ENCODE results near the gene MRM1.

Gene MRM1

DNA sequence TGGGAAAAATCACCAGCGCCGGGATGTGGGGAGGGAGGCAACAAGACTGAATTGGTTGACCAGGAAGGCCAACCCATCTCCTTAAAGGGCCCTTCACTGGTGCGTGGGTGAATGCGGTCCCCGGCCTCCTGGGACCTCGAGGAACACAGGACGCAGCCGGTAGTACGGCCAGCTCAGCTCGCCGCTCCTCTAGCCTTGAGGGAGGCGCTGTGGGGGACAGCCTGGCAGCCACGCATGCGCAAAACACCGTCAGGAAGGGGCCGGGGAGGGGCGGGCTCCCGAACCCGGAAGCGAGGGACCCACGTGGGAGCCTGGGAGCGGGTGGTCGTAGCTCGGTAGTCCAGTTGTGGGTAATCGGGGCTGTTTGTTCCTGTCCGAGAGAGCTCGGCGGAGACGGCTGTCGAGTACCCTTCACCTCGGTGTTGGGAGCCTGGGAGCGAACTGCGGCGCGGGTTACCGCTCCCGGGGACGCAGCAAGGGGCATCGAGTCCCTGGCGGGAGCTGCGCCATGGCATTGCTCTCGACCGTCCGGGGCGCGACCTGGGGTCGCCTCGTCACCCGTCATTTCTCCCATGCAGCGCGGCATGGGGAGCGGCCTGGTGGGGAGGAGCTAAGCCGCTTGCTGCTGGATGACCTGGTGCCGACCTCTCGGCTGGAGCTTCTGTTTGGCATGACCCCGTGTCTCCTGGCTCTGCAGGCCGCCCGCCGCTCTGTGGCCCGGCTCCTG is at the start of gene MRM1:
TSS of gene MRM1 (plus strand) at position 281 of the 727 bp plus-strand sequence. CDS start at position 509, 228 bp downstream.
- FAIRE-seq: no peak

DNA sequence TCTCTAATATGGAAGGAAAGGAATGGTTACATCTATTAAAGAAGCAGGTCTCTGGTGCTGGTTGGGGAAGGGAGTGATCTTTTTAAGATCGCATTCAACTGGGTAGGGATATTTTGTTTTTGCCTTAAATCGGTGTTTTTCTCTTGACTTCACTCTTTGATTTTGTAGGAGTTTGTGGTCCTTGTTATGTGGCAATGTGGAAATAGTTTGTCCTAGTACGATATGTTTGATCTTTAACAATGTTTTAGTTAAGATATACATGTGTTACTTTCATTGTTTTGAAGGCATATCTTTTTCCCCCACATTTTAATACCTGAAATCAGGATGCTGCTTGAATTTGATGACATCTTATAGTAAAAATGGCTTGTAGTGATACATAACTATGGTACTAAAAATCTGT is 47.9 kb upstream of the MRM1 start:
- no peak for FAIRE-seq

DNA sequence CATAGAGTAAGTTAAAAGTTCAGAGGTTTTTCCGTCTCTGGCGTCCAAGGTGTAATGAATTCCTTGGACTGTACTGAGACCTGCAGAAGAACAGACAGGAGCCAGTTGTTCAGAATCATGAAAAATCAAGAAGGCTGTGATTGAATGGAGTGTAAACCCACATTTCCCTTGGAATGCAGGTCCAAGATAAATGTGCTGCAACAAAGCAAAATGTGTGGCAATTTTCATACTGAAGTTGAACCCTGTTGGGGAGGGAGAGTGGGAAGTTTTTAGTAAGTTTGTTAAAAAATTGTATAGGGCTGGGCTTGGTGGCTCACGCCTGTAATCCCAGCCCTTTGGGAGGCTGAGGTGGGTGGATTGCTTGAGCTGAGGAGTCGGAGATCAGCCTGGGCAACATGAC is 35.3 kb upstream of the MRM1 start:
- FAIRE-seq: no peak

DNA sequence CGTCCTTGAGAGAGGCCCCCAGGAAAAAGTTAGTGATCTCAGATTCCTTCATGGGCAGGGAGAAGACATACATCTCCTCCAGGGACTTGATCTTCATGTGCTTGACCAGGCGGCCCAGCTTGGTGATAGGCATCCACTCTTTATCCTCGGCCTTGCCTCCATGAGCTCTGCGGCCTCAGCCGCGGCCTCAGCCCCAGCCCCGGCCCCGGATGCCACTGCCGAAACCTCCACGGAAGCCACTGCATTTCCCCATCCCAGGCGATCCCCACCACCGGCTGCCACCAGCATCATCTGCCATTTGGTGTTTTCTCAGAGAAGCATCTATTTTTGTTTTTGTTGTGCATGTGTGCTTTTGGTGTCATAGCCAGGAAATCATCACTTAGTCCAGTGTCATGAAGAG is 26.4 kb upstream of the MRM1 start:
- FAIRE-seq: no peak

DNA sequence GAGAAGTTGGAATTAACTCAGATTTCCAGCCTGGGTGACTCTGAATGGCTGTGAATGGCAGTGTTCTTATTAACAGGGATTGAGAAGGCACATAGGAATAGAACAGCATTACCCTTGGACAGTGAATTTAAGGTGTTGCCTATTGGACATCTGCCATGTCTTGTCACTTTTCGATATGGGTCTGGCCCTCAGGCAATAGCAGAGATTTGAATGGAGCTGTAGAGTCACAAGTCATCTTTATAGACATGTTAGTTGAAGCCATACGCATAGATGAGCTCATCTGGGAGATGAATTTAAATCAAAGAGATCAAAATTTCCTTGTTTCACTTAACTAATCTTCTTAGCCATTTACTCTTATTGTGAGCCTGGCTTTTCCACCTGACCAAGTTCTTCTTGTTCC is 24.6 kb upstream of the MRM1 start:
- FAIRE-seq: no peak

GRCh38 chr17:36578671-36579070 is 22.7 kb upstream of the MRM1 start:
- no peak for FAIRE-seq

DNA sequence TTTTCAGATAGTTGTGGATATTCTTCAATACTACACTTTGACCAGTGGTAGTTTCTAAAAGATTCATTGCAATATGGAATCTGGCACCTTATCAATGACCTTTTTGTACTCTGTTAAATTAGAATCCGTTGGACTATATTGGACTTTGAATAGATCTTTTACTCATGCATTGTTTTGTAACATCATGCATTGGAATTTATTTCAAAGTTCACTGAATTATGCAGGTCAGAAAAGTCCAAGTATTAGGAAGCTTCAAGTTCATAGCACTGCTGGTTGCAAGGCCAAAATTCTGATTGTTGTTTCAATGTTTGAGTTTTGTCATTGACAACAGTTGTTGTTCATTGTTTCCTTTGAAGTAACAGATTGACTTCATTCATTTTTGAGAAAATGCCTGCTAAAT is 17.6 kb upstream of the MRM1 start:
- FAIRE-seq: no peak

DNA sequence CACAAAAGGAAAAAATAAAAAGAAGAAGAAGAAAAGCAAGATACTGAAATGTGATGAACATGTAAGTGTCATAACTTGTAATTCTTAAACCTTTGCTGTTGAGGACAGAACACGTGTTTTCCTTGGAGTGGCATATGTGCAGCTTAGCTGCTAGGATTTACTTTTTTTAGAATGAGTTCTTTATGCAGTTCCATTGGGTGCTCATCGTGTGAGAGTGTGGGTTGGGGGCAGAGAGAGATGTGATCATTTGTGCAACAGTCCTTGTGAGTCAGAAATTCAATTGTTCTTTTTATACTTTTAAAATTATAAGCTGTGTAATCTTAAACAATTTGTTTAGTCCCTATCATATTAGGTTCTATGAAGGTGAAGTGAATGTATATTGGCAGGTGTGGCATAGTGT is 15.2 kb upstream of the MRM1 start:
- FAIRE-seq: no peak

DNA sequence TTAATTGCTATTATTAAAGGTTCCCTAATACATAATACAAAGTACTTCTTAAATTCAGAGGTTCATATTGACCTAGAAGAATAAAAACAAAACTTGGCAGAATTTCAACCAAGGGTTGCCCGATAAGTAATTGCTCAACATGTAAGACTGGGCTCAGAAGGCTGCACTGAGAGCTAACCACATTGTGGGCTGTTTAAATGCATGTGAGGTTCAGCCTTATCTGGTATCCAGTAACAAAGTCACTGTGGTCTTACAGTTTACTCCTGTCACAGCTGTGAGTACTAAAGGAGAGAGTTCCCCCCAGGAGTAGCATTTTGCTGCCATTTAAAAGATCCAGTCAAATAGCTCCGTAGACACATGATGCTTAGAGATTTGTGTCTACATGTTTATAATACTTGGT is 11.3 kb upstream of the MRM1 start:
- FAIRE-seq: no peak

GRCh38 chr17:36591434-36592315 is 9.7 kb upstream of the MRM1 start, which contains the start of gene DHRS11:
DHRS11 (plus strand) TSS chr17:36591879; CDS start chr17:36592010, 131 bp downstream.
- no peak for FAIRE-seq

GRCh38 chr17:36592316-36592715 is 9.1 kb upstream of the MRM1 start:
- no peak for FAIRE-seq

DNA sequence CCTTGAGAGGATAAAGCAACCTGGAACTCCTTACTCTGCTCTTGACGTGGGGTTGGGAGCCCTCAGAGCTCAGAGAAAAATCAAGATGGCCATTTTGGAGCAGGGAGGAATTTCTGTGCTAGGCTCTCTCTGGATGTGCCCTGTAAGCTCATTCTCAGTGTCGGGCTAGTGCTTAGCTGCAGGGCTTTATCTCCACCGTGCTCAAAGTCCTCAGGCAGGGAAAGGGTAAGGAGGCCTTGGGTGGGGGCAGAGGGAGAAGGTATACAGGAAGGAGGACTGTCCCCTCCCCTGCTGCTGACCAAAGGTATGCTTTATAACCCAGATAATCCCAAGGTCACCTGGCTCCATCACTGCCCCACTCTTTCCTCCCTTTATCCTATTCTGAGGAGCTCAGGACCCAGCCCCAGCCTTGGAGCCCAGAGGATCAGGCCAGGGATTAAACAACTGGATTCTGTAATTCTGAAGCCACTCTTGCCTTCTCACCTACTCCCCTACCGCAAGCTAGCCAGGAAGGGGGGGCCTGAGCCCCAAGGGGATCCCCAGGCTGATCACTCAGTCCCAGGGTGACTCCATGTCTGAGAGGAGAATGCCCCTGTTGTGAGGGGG is 8.6 kb upstream of the MRM1 start:
- no peak for FAIRE-seq

DNA sequence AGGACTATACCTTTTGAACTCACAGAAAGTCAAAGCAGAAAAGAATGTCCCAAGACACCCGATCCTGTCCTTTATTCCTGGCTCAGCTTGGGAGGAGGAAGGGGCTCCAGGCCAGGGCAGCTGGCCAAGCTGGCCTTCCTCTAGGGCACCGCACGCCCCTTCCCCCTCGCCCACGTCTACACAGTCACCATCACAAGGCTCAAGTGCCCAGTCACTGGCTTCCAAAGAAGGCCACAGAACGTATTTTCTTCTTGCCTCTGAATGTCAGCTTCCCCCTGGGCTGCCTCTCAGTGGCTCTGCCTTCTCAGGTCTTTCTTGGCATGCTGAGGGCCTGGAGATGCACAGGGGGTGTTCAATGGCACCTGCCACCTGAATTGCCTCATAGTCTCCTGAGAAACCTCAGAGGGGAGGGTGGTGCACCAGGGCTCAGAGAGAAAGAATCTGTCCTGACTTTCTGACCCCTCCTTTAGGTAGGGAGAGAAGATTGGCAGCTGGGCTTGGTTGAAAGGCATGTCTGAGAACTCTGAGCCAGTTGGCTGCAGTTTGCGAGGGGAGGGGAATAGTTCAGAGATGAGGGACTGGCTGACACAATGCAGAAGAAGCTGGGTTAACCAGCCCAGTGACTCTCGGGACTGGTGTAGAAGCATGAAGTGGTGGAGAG is 7.6 kb upstream of the MRM1 start:
- no peak for FAIRE-seq

DNA sequence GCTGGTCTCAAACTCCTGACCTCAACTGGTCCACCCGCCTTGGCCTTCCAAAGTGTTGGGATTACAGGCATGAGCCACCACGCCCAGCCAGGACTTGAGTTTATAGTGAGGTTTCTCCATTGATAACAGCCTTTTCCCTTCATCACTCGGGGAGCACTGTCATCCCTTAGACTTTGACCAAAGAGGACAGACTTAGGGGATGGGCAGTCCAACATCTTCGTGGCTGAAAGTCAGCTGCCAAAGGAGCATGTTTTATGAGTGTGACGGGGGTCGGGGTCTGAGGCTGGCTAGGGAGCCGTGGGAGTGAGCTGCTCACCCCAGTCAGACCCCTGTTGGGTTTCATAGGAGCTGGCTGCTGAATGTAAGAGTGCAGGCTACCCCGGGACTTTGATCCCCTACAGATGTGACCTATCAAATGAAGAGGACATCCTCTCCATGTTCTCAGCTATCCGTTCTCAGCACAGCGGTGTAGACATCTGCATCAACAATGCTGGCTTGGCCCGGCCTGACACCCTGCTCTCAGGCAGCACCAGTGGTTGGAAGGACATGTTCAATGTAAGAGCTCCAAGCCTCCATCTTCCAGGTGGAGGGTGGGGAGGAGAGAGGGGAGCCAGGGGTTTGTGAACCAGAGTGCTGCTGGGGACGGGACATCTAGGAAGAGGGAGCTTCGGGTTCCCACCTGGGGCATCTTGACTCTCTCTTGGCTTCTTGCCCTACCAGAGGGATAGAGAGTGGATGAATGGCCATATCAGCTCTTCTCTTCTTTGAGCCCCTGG is 6.6 kb upstream of the MRM1 start:
- no peak for FAIRE-seq

- FAIRE-seq: no peak
Measured at GRCh38 chr17:36597226-36597625, 4.2 kb upstream of the MRM1 start.

GRCh38 chr17:36597866-36598777 is 3.3 kb upstream of the MRM1 start:
- FAIRE-seq: no peak

DNA sequence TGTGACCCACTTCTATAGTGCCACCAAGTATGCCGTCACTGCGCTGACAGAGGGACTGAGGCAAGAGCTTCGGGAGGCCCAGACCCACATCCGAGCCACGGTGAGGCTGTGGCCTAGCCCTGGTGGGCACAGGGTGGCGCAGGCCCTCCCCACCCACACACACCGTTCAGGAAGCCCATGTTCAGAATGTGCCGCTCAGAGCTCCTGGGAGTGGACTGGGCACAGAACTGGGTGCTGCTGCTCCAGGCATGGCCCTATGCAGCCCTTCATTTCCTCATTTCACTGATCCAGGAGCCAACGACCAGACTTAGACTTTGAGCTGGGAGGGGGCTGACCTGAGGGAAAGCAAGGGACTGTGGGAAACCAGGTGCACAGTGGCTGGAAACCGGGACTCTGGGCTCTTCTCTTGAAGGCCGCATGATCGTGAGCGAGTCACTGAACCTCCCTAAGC is 2.4 kb upstream of the MRM1 start:
- no peak for FAIRE-seq

DNA sequence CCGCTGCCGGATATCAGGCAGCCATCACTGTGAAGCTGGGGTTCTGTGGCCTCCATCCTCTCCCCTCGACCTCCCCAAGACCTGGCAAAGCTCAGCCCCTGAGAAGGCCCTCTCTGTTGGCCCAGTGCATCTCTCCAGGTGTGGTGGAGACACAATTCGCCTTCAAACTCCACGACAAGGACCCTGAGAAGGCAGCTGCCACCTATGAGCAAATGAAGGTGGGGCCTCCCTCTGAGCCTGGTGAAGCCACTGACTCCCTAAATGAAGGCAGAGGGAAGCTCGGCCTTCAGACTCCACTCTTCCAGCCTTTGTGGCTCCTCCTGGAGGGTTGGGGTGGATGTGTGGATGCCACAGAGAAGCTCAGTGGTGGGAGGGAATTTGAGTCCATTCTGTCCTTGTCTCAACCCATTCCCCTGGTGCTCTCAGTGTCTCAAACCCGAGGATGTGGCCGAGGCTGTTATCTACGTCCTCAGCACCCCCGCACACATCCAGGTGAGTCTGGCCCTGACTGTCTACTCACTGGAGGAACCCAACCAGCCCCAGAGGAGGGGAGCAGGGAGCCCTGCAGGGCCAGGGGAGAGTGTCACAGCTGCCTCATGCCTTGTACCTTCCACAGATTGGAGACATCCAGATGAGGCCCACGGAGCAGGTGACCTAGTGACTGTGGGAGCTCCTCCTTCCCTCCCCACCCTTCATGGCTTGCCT is 1.7 kb upstream of the MRM1 start:
- FAIRE-seq: no peak

DNA sequence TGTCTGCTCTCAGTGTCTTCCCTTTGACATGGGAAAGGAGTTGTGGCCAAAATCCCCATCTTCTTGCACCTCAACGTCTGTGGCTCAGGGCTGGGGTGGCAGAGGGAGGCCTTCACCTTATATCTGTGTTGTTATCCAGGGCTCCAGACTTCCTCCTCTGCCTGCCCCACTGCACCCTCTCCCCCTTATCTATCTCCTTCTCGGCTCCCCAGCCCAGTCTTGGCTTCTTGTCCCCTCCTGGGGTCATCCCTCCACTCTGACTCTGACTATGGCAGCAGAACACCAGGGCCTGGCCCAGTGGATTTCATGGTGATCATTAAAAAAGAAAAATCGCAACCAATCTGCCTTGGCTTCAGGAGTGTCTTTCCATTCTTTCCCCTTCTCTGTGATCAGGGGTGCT is 918 bp upstream of the MRM1 start:
- no peak for FAIRE-seq

DNA sequence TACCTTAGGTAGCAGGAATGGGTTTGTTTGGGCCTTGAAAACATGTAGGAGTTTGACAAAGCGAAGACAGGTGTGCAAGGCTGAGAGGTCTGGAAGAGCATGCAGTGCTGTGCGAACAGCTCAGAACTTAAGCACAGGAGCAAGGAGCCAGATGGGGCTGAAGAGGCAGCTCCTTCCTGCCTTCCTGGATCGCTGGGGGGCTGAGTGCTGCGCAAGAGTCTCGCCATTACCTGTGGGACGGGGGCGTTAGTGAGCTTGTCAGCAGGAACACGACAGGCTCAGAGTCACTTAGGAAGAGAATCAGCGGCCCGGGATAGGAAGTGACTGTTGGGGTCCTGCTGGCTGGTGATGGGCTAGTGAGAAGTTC is 464 bp upstream of the MRM1 start:
- no peak for FAIRE-seq
